H1 (cell line): Measurements from ENCODE around the gene GNA12. TPM values are rescaled to one million over a fixed set of nuclear protein-coding genes. Genes with fewer than 3 reads are reported as not detected.

Source experiments
- SIN3A ChIP-seq, 2 experiments: IDR thresholded peaks in 1 of 2; conservative IDR thresholded peaks in 1 of 2; 2 replicates each; pipeline ENCODE4 v1.6.1; 2011 to 2012; ENCODE audit warnings: low read length in 2 of 2, improper control_type of control experiment in 1 of 2, low read depth in 1 of 2, mild to moderate bottlenecking in 1 of 2
- TAF1 ChIP-seq: IDR thresholded peaks from 2 replicates; pipeline ENCODE4 v1.6.1; 2011; ENCODE audit warnings: mild to moderate bottlenecking, low read depth, low read length
- TBP ChIP-seq: IDR thresholded peaks from 2 replicates; pipeline ENCODE4 v1.6.1; 2011; ENCODE audit warnings: low read depth, low read length, improper control_type of control experiment
- polyA plus RNA-seq, 7 experiments: library from polyadenylated mRNA; depleted of rRNA in 3 of 7; stranded (reverse) in 5 of 7; unstranded in 2 of 7; fragments of >200 nt in 5 of 7; fragments of 200-250 nt in 2 of 7; gene quantifications; 1 replicate in 5 of 7; 2 replicates in 1 of 7; 4 replicates in 1 of 7; pipeline versions ENCODE4 v1.2.1 to v1.2.3, GENCODE V29; 2011 to 2013; ENCODE audit warnings: missing spikeins in 2 of 7, mixed read lengths in 2 of 7
- total RNA-seq: library from RNA; stranded (reverse); fragmentation: NEBNext Ultra II Directional; extraction: Animal tissue kit (Norgen Biotek cat#: 25700); gene quantifications from 2 replicates; pipeline ENCODE4 v1.2.1, GENCODE V29; 2021
- TF ChIP-seq, protein P1 (sequence below): IDR thresholded peaks from 2 replicates; pipeline ENCODE4 v1.6.1; 2012; ENCODE audit warnings: inconsistent platforms

The GNA12 gene
- total and polyA plus RNA-seq, 2 of the 8 experiments (the other 6 are each of a cell fraction or from before 2014, with no cell fraction given): 96.5 to 109 TPM

- TF ChIP-seq TAF1: no peak
- TF ChIP-seq TBP: no peak
- TF ChIP-seq, protein P1, sequence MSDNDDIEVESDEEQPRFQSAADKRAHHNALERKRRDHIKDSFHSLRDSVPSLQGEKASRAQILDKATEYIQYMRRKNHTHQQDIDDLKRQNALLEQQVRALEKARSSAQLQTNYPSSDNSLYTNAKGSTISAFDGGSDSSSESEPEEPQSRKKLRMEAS: no peak
- no peak for TF ChIP-seq SIN3A (conservative IDR thresholded peaks at IDR 0.05 in 1 of 2, IDR thresholded peaks at IDR 0.05 in 1 of 2; ENCODE audit: low read depth in 1 of 2, low read length in 2 of 2)
These were observed 25.5 kb downstream of the GNA12 start (continued) for GRCh38 chr7:2818653-2819052.
